Inflammatory macrophage treated with lipopolysaccharide for 4 hours (primary cell): ENCODE measurements around the gene SLC4A1AP.

Source experiments
- DNase-seq: peaks from one replicate; pipeline ENCODE4 v3.0.0-alpha.2; 2020

SLC4A1AP gene

GRCh38 chr2:27703638-27704341 lies 40.1 kb downstream of the SLC4A1AP start:
- peak; percentile 81 for DNase-seq

- DNase-seq: peak; percentile 35
These were observed 40.7 kb downstream of the SLC4A1AP start for GRCh38 chr2:27704342-27704876.

GRCh38 chr2:27705851-27706622 lies 42.3 kb downstream of the SLC4A1AP start:
- DNase-seq: peak; percentile 91

GRCh38 chr2:27707462-27708256 lies 44.0 kb downstream of the SLC4A1AP start:
- no peak for DNase-seq

- DNase-seq: no peak
These were observed 44.6 kb downstream of the SLC4A1AP start for GRCh38 chr2:27708257-27708654.

- DNase-seq: no peak
These were observed 45.0 kb downstream of the SLC4A1AP start for GRCh38 chr2:27708666-27709065.

- DNase-seq: no peak
These were observed 45.6 kb downstream of the SLC4A1AP start for GRCh38 chr2:27709326-27709725.

- no peak for DNase-seq
These were observed 46.4 kb downstream of the SLC4A1AP start for GRCh38 chr2:27709960-27710575.

- DNase-seq: no peak
These were observed 47.1 kb downstream of the SLC4A1AP start for GRCh38 chr2:27710640-27711430.

- DNase-seq: no peak
These were observed 48.1 kb downstream of the SLC4A1AP start for GRCh38 chr2:27711804-27712203.

- no peak for DNase-seq
These were observed 48.8 kb downstream of the SLC4A1AP start for GRCh38 chr2:27712522-27712921.

GRCh38 chr2:27713201-27713600 lies 49.5 kb downstream of the SLC4A1AP start:
- no peak for DNase-seq

GRCh38 chr2:27714053-27714452 lies 50.4 kb downstream of the SLC4A1AP start:
- DNase-seq: no peak

- no peak for DNase-seq
These were observed 51.2 kb downstream of the SLC4A1AP start for GRCh38 chr2:27714851-27715291.

GRCh38 chr2:27715318-27716210 lies 51.9 kb downstream of the SLC4A1AP start:
- DNase-seq: peak; percentile 59

GRCh38 chr2:27716301-27717069 lies 52.8 kb downstream of the SLC4A1AP start:
- DNase-seq: no peak

GRCh38 chr2:27717070-27717795 lies 53.5 kb downstream of the SLC4A1AP start:
- peak; percentile 65 for DNase-seq

GRCh38 chr2:27720004-27720551 lies 56.4 kb downstream of the SLC4A1AP start:
- peak; percentile 89 for DNase-seq

- no peak for DNase-seq
These were observed 57.6 kb downstream of the SLC4A1AP start for GRCh38 chr2:27721335-27721734.
